Measurements from ENCODE around the gene REV3L.

- TF ChIP-seq CTCF (conservative IDR thresholded peaks at IDR 0.05; ENCODE audit: low read length) (no peak), EZH2phosphoT487 (IDR thresholded peaks at IDR 0.05; ENCODE audit: borderline replicate concordance) (no peak)
These were observed 204.3 kb downstream of the REV3L start for GRCh38 chr6:111278731-111279130.

Data from Loucy (cell line).